HG03139 (cell line): Measurements from ENCODE around the gene CIT.

Experiments
- ATAC-seq: cut with Tn5 transposase; IDR thresholded peaks from one replicate; pipeline ENCODE4 v1.9.1; 2021; ENCODE audit not compliant: unreplicated experiment

The CIT gene

GRCh38 chr12:119681728-119682638, 195.1 kb downstream of the CIT start:
- no peak for ATAC-seq

- ATAC-seq: no peak
Observed at GRCh38 chr12:119681111-119681510, 196.0 kb downstream of the CIT start.

GRCh38 chr12:119679490-119679889, 197.6 kb downstream of the CIT start:
- ATAC-seq: no peak

GRCh38 chr12:119679081-119679480, 198.0 kb downstream of the CIT start:
- ATAC-seq: no peak

DNA sequence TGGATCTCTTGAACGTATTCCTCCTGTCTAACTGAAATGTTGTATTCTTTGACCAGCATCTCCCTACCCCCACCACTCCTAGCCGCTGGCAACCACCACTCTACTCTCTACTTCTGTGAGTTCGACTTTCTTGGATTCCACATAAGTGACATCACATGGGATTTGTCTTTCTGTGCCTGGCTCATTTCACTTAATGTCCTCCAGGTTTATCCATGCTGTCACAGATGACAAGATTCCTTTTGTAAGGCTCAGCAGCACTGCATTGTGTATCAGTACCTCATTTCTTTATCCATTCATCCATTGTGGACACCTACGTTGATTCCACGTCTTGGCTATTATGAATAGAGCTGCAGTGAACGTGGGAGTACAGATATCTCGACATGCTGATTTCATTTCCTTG, 198.7 kb downstream of the CIT start:
- ATAC-seq: no peak

DNA sequence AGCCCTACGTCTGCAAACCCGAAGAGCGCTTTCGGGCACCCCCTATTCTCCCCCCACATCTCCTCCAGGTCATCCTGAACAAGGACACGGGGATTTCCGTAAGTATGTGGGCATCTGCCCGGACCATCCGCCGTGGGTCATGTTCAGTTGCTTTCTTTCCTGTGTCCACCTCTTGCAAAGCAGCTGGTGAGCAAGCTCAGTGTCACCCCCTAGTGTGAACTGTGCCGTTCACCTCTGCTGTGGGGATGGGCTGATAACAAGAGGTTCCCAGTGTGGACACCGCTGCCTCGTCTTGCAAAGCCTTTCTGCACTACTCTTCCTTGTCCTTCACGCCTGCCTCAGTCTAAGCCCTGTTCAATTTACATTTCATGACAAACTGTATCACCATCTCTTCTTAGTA, 200.5 kb downstream of the CIT start:
- no peak for ATAC-seq

- ATAC-seq: no peak
Observed at GRCh38 chr12:119676022-119676421, 201.1 kb downstream of the CIT start.

- no peak for ATAC-seq
Observed at GRCh38 chr12:119674560-119674959, 202.6 kb downstream of the CIT start.

DNA sequence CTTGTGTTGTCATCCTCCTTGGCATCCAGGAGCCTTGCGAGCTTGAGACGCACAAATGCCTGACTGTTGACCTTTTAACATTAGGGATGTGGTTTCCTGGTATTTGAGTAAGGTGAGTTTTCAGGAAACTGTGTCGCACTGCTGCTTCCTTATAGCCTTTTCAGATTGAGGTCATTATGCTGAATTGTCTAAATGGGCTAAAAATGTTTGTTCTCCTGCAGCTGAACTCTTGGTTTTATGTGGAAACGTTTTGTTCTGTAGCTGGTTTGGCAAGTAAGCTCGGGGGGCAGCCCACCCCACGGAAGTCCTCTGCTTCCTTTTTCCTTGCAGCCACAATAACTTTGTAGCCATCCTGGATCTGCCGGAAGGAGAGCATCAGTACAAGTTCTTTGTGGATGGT, 203.5 kb downstream of the CIT start:
- ATAC-seq: no peak

- no peak for ATAC-seq
Observed at GRCh38 chr12:119672194-119672593, 204.9 kb downstream of the CIT start.

DNA sequence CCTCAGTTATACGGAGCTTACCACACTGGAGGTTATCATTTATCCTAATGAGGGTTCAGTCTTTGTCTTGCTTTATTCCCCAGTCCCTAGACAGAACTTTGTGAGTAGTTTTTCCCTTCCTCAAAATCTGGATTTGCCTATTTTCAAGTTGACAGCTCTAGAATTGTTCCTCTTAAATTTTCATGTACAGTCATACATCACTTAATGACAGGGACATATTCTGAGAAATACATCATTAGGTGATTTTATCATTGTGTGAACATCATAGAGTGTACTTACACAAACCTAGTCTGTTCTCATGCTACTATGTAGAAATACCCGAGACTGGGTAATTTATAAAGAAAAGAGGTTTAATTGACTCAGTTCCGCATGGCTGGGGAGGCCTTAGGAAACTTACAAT, 206.1 kb downstream of the CIT start:
- no peak for ATAC-seq

DNA sequence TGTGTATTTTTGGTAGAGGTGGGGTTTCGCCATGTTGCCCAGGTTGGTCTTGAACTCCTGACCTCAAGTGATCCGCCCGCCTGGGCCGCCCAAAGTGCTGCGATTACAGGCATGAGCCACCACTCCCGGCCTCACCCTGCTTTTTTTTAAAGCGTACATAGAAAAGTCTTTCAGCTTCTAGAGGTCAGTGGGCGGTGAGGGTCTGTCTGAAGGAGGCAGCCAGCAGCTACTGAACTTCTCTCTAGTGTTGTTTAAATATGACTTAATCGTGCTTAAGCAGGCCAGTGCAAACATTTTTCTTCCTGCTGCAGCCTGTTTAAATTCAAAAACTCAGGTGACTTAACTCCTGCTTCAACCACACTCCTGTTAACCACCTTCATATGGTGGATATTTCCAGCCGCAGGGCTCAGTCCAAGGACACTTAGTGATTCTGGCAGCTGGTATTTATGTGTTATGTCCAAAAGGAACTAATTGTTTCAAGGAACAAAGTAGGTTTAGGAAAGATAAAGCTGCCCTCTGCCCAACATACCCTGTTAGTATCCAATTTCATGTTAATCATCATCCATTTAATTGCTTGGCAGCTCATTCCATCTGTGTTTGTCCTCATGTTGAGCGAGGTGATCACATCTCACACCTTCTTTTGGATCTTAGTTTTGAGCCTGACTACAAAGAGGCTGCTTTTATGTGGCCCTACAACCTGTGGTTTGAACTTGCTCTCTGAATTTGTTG, 207.2 kb downstream of the CIT start:
- no peak for ATAC-seq

GRCh38 chr12:119668324-119668841, 208.7 kb downstream of the CIT start:
- no peak for ATAC-seq

DNA sequence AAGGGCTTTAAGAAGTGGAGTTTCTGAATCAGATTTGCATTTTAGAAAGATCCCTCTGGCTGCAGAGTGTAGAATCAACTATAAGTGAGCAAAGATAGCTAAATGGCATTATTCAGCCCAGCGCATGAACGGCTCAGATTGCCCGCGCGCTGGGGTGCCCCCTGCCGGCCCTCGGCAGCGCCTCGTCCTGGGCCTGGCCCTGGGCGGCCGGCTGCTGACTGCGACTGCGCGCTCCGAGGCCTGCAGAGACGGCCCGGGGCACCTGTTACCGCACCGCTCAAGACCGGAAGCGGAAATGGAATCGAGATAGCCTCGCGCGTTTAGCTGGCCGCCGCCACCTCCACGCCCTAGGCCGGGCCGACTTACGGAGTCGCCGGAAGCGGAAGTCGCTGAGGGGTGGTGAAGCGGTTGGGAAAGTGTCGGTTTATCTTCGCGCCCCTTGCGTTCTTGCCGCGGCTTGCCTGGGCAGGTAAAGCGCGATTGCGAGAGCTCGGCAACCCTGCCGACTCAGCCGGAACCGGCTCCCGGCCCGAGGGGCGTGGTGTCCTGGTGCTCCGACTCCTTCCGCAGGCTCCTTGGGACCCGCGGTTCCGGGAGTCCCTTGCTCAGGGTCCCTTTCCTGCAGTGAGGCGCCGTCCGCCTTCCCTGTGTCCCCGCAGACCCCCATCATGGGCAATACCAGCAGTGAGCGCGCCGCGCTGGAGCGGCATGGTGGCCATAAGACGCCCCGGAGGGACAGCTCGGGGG, 209.4 kb downstream of the CIT start, which contains the start of gene PRKAB1:
Gene PRKAB1 (plus strand): TSS at position 557 of the 747 bp plus-strand sequence. CDS start 112 bp downstream, at position 669.
- ATAC-seq: peak; percentile 96

GRCh38 chr12:119666900-119667576, 210.1 kb downstream of the CIT start:
- ATAC-seq: peak; percentile 12

GRCh38 chr12:119666226-119666795, 210.8 kb downstream of the CIT start:
- no peak for ATAC-seq

- ATAC-seq: no peak
Observed at GRCh38 chr12:119665164-119665929, 211.8 kb downstream of the CIT start.

DNA sequence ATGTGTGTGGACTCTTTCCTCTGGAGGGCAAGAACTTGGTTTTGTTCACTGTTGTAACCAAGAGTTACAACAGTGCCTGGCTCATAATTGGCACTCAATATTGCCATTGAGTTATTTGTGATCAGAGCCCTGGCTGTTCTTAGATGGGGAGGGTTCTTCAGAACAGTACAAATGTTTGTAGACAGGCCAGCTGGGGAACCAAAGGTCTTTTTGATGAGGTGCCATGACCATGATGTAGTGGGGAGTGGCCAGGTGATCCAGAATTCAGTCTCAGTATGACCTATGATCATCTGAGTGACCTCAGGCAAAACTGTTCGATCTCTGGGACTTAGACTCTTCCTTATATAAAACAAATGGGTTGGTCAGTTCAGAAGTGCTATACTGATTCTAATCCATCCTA, 212.5 kb downstream of the CIT start:
- no peak for ATAC-seq

- ATAC-seq: no peak
Observed at GRCh38 chr12:119661882-119662281, 215.2 kb downstream of the CIT start.
